IMR-90 (cell line): ENCODE results near the gene PTPN3. TPM values are rescaled to one million over a fixed set of nuclear protein-coding genes. Genes with fewer than 3 reads are reported as not detected.

Experiments
- ATAC-seq: fragments of 200-7000 bp; cut with Tn5 transposase; 2 replicates; pipeline ENCODE4 v1.9.1; 2020; ENCODE audit warnings: low read depth, mild to moderate bottlenecking, moderate library complexity
- BruUV-seq: library from RNA; stranded (reverse); fragments of 400-500 nt; replicated peaks from 2 replicates; lab custom pipeline; 2021; lab: Mats Ljungman, UMichigan
- CTCF ChIA-PET: fragments of 300-600 bp; formaldehyde crosslinking; extraction: SDS; loops from one replicate; lab custom pipeline; 2021; ENCODE audit warnings: antibody characterized with exemption; lab: Yijun Ruan, JAX
- POLR2A ChIA-PET: fragments of 300-600 bp; sonication (Branson Sonifier 250); formaldehyde crosslinking; loops from one replicate; lab custom pipeline; 2022; ENCODE audit warnings: antibody characterized with exemption; ENCODE audit not compliant: unreplicated experiment; lab: Charles Lee
- DNase-seq: peaks from one replicate; pipeline ENCODE4 v3.0.0; 2013
- H2AFZ ChIP-seq: replicated peaks from 2 replicates; pipeline ENCODE3; 2013; ENCODE audit warnings: low read length, mild to moderate bottlenecking; ENCODE audit not compliant: poor library complexity
- H2AK5ac ChIP-seq: 2 replicates; pipeline ENCODE4 v1.6.1; 2013; ENCODE audit warnings: low read depth, low read length, inconsistent platforms
- H2AK9ac ChIP-seq: replicated peaks from 2 replicates; pipeline ENCODE3; 2013; ENCODE audit warnings: mild to moderate bottlenecking, low read depth, low read length, moderate library complexity; ENCODE audit not compliant: poor library complexity
- H2BK120ac ChIP-seq: 2 replicates; pipeline ENCODE4 v1.6.1; 2013; ENCODE audit warnings: low read depth, low read length, inconsistent platforms
- H2BK15ac ChIP-seq: 3 replicates; pipeline ENCODE4 v1.6.1; 2013; ENCODE audit warnings: low read depth, low read length, inconsistent platforms
- H2BK20ac ChIP-seq: 2 replicates; pipeline ENCODE4 v1.6.1; 2013; ENCODE audit warnings: low read depth, mild to moderate bottlenecking, inconsistent platforms, low read length, moderate library complexity
- H2BK5ac ChIP-seq: 2 replicates; pipeline ENCODE4 v1.6.1; 2013; ENCODE audit warnings: mild to moderate bottlenecking, low read depth, low read length, inconsistent platforms; ENCODE audit not compliant: poor library complexity, severe bottlenecking
- H3K14ac ChIP-seq: replicated peaks from 2 replicates; pipeline ENCODE4 v1.6.1; 2013; ENCODE audit warnings: low read depth, low read length, inconsistent platforms
- H3K18ac ChIP-seq: 2 replicates; pipeline ENCODE4 v1.6.1; 2013; ENCODE audit warnings: low read depth, low read length, control low read depth
- H3K23ac ChIP-seq: 2 replicates; pipeline ENCODE4 v1.6.1; 2013; ENCODE audit warnings: low read depth, low read length, inconsistent platforms
- H3K27ac ChIP-seq: 2 replicates; pipeline ENCODE4 v1.5.1; 2013; ENCODE audit warnings: mild to moderate bottlenecking, control low read depth, low read length; ENCODE audit not compliant: insufficient read depth
- H3K27me3 ChIP-seq: 2 replicates; pipeline ENCODE4 v1.6.1; 2013; ENCODE audit warnings: low read length; ENCODE audit not compliant: control insufficient read depth, insufficient read depth
- H3K36me3 ChIP-seq: 2 replicates; pipeline ENCODE4 v1.6.1; 2013; ENCODE audit warnings: low read length, mixed read lengths; ENCODE audit not compliant: control insufficient read depth, insufficient read depth
- H3K4ac ChIP-seq: 2 replicates; pipeline ENCODE4 v1.6.1; 2013; ENCODE audit warnings: low read depth, low read length, inconsistent platforms
- H3K4me1 ChIP-seq: 2 replicates; pipeline ENCODE4 v1.6.1; 2013; ENCODE audit warnings: low read length, mixed read lengths; ENCODE audit not compliant: control insufficient read depth, insufficient read depth
- H3K4me2 ChIP-seq: 2 replicates; pipeline ENCODE4 v1.6.1; 2013; ENCODE audit warnings: low read depth, mild to moderate bottlenecking, control low read depth, low read length, moderate library complexity
- H3K4me3 ChIP-seq: 2 replicates; pipeline ENCODE4 v1.5.1; 2013; ENCODE audit warnings: low read depth, mild to moderate bottlenecking, control low read depth, low read length, moderate library complexity; ENCODE audit not compliant: insufficient read depth
- H3K56ac ChIP-seq: 2 replicates; pipeline ENCODE4 v1.6.1; 2013; ENCODE audit warnings: low read length, inconsistent platforms; ENCODE audit not compliant: insufficient read depth; ENCODE audit errors: extremely low read depth
- H3K79me1 ChIP-seq, 2 experiments: 2 replicates each; pipeline ENCODE4 v1.6.1; 2013; ENCODE audit warnings: low read length in 2 of 2, inconsistent platforms in 1 of 2, low read depth in 1 of 2
- H3K9ac ChIP-seq: 2 replicates; pipeline ENCODE4 v1.6.1; 2013; ENCODE audit warnings: low read depth, low read length, control low read depth
- H3K9me1 ChIP-seq: 2 replicates; pipeline ENCODE4 v1.6.1; 2013; ENCODE audit warnings: low read length, inconsistent platforms; ENCODE audit not compliant: insufficient read depth
- H3K9me3 ChIP-seq: 2 replicates; pipeline ENCODE4 v1.6.1; 2013; ENCODE audit warnings: low read length; ENCODE audit not compliant: control insufficient read depth, insufficient read depth
- H4K20me1 ChIP-seq: 2 replicates; pipeline ENCODE4 v1.6.1; 2013; ENCODE audit warnings: low read length, inconsistent platforms; ENCODE audit not compliant: insufficient read depth
- H4K5ac ChIP-seq: 2 replicates; pipeline ENCODE4 v1.6.1; 2013; ENCODE audit warnings: mild to moderate bottlenecking, low read depth, low read length, control low read depth
- H4K8ac ChIP-seq, 2 experiments: 2 replicates each; pipeline ENCODE4 v1.6.1; 2013; ENCODE audit warnings: low read depth in 2 of 2, low read length in 2 of 2, control low read depth in 1 of 2, inconsistent platforms in 1 of 2
- H4K91ac ChIP-seq: 2 replicates; pipeline ENCODE4 v1.6.1; 2013; ENCODE audit warnings: low read depth, low read length, inconsistent platforms; ENCODE audit not compliant: insufficient read depth
- CEBPB ChIP-seq: IDR thresholded peaks from 2 replicates; pipeline ENCODE4 v1.6.1; 2012; ENCODE audit warnings: low read depth, low read length, improper control_type of control experiment
- WGBS, 2 experiments: methylation state at CpG; one replicate each; pipeline versions ENCODE4 v1.1.5 to v1.1.7; 2013; ENCODE audit warnings: missing lambda C conversion rate in 2 of 2; ENCODE audit not compliant: insufficient read length in 1 of 2; ENCODE audit errors: extremely low coverage in 2 of 2; 5-methylcytosine and 5-hydroxymethylcytosine counted together
- dilution Hi-C: fragments of 300-500 bp; cut with HindIII; formaldehyde crosslinking; loops from one replicate; pipeline ENCODE4 v1.14.3; 2018; ENCODE audit warnings: low sequenced_read_pairs; ENCODE audit not compliant: unreplicated experiment
- in situ Hi-C: fragments of 300-500 bp; cut with MboI; formaldehyde crosslinking; loops from 3 replicates; pipeline ENCODE4 v1.14.3; 2019; ENCODE audit warnings: low sequenced_read_pairs, inconsistent platforms, mixed read lengths
- intact Hi-C: fragments of 100-400 bp; cut with micrococcal nuclease; formaldehyde crosslinking; loops from 2 replicates; pipeline ENCODE4 v1.10.0; 2022
- polyA plus RNA-seq, 3 experiments: library from polyadenylated mRNA; depleted of rRNA; stranded (reverse); fragments of >200 nt; gene quantifications; 2 replicates each; pipeline ENCODE4 v1.2.3, GENCODE V29; 2012; ENCODE audit warnings: low replicate concordance in 1 of 3
- total RNA-seq: library from RNA; depleted of rRNA; stranded (reverse); fragments of >200 nt; gene quantifications from 2 replicates; pipeline ENCODE4 v1.2.3, GENCODE V29; 2012

Gene PTPN3
- total and polyA plus RNA-seq, 2 of the 4 experiments (the other 2 are of a cell fraction): 0.72 to 0.89 TPM

GRCh38 chr9:109355564-109356297 lies 142.4 kb downstream of the PTPN3 start:
- ATAC-seq (no peak), DNase-seq (no peak)
- Histone ChIP-seq H4K20me1 (no peaks in the 10 kb centered on the region), H3K27me3 (peaks cover 7% of the 10 kb centered on the region), H4K8ac (no peak overlapping the region), H2AK5ac (no peak overlapping the region), H3K4me1 (no peaks in the 10 kb centered on the region), H3K27ac (no peak overlapping the region), H2BK20ac (no peak overlapping the region), H2AK9ac (no peak overlapping the region), H3K9me1 (no peaks in the 10 kb centered on the region), H2BK15ac (no peak overlapping the region), H2AFZ (no peak overlapping the region), H2BK120ac (no peak overlapping the region), H3K4me3 (no peak overlapping the region), H3K18ac (no peak overlapping the region), H4K91ac (no peak overlapping the region), H3K4me2 (no peak overlapping the region), H3K9ac (no peak overlapping the region), H3K4ac (no peak overlapping the region), H4K5ac (no peak overlapping the region), H3K9me3 (no peaks in the 10 kb centered on the region), H3K23ac (no peak overlapping the region), H2BK5ac (no peak overlapping the region), H3K56ac (no peak overlapping the region), H3K36me3 (no peaks in the 10 kb centered on the region), H3K79me1 (no peaks in the 10 kb centered on the region), H3K14ac (no peak overlapping the region)
- intact Hi-C loops (no loop called here), in situ Hi-C loops (no loop called here), dilution Hi-C loops (no loop called here)
- TF ChIP-seq CEBPB: no peak
- POLR2A ChIA-PET: no interaction called here
- CTCF ChIA-PET: no interaction called here
- BruUV-seq: no TSS peak
- 77% methylated on average over 9 of the region's 21 CpGs; no CpG with 5 or more reads in 1 of the 2 experiments for WGBS, 2 experiments
